NCI-H82 (cell line): Measurements from ENCODE around the gene OR2V1.
"Not testable (repeated sequence)": the region's sequence is repeated elsewhere in the genome, so short reads cannot be mapped to it uniquely, and the experiment has no call there.

Experiments used
- DNase-seq: peaks from one replicate; lab custom pipeline; 2025; lab: John Stamatoyannopoulos, UW

The OR2V1 gene

GRCh38 chr5:181130832-181131496, at the start of gene OR2V1:
OR2V1 (minus strand) TSS chr5:181131169; CDS start chr5:181125304, 5,865 bp downstream.
- no peak for DNase-seq

- DNase-seq: not testable (repeated sequence)
Observed at GRCh38 chr5:181177559-181177958, 46.6 kb upstream of the OR2V1 start.

- no peak for DNase-seq
Observed at GRCh38 chr5:181176254-181176952, 45.4 kb upstream of the OR2V1 start.

- DNase-seq: no peak
Observed at GRCh38 chr5:181173420-181174342, 42.7 kb upstream of the OR2V1 start.

GRCh38 chr5:181173027-181173419, 42.1 kb upstream of the OR2V1 start:
- no peak for DNase-seq

GRCh38 chr5:181171782-181172181, 40.8 kb upstream of the OR2V1 start:
- no peak for DNase-seq

GRCh38 chr5:181170996-181171395, 40.0 kb upstream of the OR2V1 start:
- DNase-seq: no peak

GRCh38 chr5:181170237-181170825, 39.4 kb upstream of the OR2V1 start:
- peak; percentile 48 for DNase-seq

- DNase-seq: peak; percentile 92
Observed at GRCh38 chr5:181169459-181170236, 38.7 kb upstream of the OR2V1 start.

GRCh38 chr5:181168595-181169118, 37.7 kb upstream of the OR2V1 start:
- peak; percentile 32 for DNase-seq

GRCh38 chr5:181167814-181168488, 37.0 kb upstream of the OR2V1 start:
- DNase-seq: peak; percentile 86

- DNase-seq: no peak
Observed at GRCh38 chr5:181166812-181167733, 36.1 kb upstream of the OR2V1 start.

- DNase-seq: peak; percentile 65
Observed at GRCh38 chr5:181164076-181164952, 33.3 kb upstream of the OR2V1 start.

- DNase-seq: peak; percentile 28
Observed at GRCh38 chr5:181163487-181164075, 32.6 kb upstream of the OR2V1 start.

GRCh38 chr5:181161534-181162175, 30.7 kb upstream of the OR2V1 start:
- no peak for DNase-seq

GRCh38 chr5:181160755-181161533, 30.0 kb upstream of the OR2V1 start:
- DNase-seq: peak; percentile 62
